ENCODE measurements around the gene ZNF385C. TPM values are rescaled to one million over a fixed set of nuclear protein-coding genes. Genes with fewer than 3 reads are reported as not detected.

The ZNF385C gene
- total and polyA plus RNA-seq, 2 of the 13 experiments (the other 11 are each of a cell fraction or from before 2014, with no cell fraction given), result 2.3 to 6.1 TPM

GRCh38 chr17:42016941-42017865, 81.1 kb downstream of the ZNF385C start, which contains the start of gene DNAJC7 (continued):
- no peak for TF ChIP-seq TGIF2 (CRISPR knock-in tag; IDR thresholded peaks at IDR 0.05)
- TF ChIP-seq ZNF607 (CRISPR knock-in tag; IDR thresholded peaks at IDR 0.05; ENCODE audit: borderline replicate concordance), result peak; percentile 96
- TF ChIP-seq KLF9 (CRISPR knock-in tag; IDR thresholded peaks at IDR 0.05; ENCODE audit: low read depth), result peak; percentile 75; the same call in 1 of the 2 replicates
- 0 out of 2 replicates have a peak, but pooled peaks have one; percentile 21 for TF ChIP-seq ZNF557 (CRISPR knock-in tag; IDR thresholded peaks at IDR 0.05)
- no peak; the same call in none of the 2 replicates for TF ChIP-seq DNMT3B (CRISPR knock-in tag; conservative IDR thresholded peaks at IDR 0.05)
- TF ChIP-seq ZSCAN20 (CRISPR knock-in tag; IDR thresholded peaks at IDR 0.05; ENCODE audit: borderline replicate concordance), result peak; percentile 77; the same call in 1 of the 2 replicates
- no peak for TF ChIP-seq CERS6 (CRISPR knock-in tag; IDR thresholded peaks at IDR 0.05)
- peak; percentile 68; the same call in 1 of the 2 replicates for TF ChIP-seq ZNF451 (CRISPR knock-in tag; IDR thresholded peaks at IDR 0.05)
- TF ChIP-seq NCOA2 (CRISPR knock-in tag; IDR thresholded peaks at IDR 0.05), result peak; percentile 61
- 0 out of 2 replicates have a peak, but pooled peaks have one; percentile 59 for TF ChIP-seq ZNF256 (CRISPR knock-in tag; conservative IDR thresholded peaks at IDR 0.05)
- no peak for TF ChIP-seq NONO (IDR thresholded peaks at IDR 0.05)
- TF ChIP-seq NONO (CRISPR knock-in tag; conservative IDR thresholded peaks at IDR 0.05), result peak; percentile 95
- TF ChIP-seq, protein P1, sequence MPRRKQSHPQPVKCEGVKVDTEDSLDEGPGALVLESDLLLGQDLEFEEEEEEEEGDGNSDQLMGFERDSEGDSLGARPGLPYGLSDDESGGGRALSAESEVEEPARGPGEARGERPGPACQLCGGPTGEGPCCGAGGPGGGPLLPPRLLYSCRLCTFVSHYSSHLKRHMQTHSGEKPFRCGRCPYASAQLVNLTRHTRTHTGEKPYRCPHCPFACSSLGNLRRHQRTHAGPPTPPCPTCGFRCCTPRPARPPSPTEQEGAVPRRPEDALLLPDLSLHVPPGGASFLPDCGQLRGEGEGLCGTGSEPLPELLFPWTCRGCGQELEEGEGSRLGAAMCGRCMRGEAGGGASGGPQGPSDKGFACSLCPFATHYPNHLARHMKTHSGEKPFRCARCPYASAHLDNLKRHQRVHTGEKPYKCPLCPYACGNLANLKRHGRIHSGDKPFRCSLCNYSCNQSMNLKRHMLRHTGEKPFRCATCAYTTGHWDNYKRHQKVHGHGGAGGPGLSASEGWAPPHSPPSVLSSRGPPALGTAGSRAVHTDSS (CRISPR knock-in tag; conservative IDR thresholded peaks at IDR 0.05), result no peak; the same call in 1 of the 2 replicates
- TF ChIP-seq SSRP1 (CRISPR knock-in tag; IDR thresholded peaks at IDR 0.05), result no peak
- peak; percentile 24 to 95; a peak in 2 of 4 replicates for TF ChIP-seq KLF16 (CRISPR knock-in tag; IDR thresholded peaks at IDR 0.05)
- TF ChIP-seq, protein P2, sequence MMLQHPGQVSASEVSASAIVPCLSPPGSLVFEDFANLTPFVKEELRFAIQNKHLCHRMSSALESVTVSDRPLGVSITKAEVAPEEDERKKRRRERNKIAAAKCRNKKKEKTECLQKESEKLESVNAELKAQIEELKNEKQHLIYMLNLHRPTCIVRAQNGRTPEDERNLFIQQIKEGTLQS (CRISPR knock-in tag; IDR thresholded peaks at IDR 0.05), result no peak
- TF ChIP-seq MEIS1 (CRISPR knock-in tag; IDR thresholded peaks at IDR 0.05; ENCODE audit: borderline replicate concordance), result peak; percentile 82; the same call in 1 of the 2 replicates
- TF ChIP-seq, protein P3, sequence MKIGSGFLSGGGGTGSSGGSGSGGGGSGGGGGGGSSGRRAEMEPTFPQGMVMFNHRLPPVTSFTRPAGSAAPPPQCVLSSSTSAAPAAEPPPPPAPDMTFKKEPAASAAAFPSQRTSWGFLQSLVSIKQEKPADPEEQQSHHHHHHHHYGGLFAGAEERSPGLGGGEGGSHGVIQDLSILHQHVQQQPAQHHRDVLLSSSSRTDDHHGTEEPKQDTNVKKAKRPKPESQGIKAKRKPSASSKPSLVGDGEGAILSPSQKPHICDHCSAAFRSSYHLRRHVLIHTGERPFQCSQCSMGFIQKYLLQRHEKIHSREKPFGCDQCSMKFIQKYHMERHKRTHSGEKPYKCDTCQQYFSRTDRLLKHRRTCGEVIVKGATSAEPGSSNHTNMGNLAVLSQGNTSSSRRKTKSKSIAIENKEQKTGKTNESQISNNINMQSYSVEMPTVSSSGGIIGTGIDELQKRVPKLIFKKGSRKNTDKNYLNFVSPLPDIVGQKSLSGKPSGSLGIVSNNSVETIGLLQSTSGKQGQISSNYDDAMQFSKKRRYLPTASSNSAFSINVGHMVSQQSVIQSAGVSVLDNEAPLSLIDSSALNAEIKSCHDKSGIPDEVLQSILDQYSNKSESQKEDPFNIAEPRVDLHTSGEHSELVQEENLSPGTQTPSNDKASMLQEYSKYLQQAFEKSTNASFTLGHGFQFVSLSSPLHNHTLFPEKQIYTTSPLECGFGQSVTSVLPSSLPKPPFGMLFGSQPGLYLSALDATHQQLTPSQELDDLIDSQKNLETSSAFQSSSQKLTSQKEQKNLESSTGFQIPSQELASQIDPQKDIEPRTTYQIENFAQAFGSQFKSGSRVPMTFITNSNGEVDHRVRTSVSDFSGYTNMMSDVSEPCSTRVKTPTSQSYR (CRISPR knock-in tag; IDR thresholded peaks at IDR 0.05; ENCODE audit: borderline replicate concordance), result peak; percentile 13; the same call in 1 of the 2 replicates
- TF ChIP-seq ZFP36 (IDR thresholded peaks at IDR 0.05; ENCODE audit: borderline replicate concordance, low read depth, low read length, partially characterized antibody), result no peak
- peak; percentile 60; the same call in 1 of the 2 replicates for TF ChIP-seq ZNF12 (CRISPR knock-in tag; IDR thresholded peaks at IDR 0.05)
